Subcutaneous adipose tissue (tissue), 4 donors: ENCODE results near the gene SNX33. TPM values are rescaled to one million over a fixed set of nuclear protein-coding genes. Genes with fewer than 3 reads are reported as not detected.

Experiments
- CTCF ChIP-seq: fragments of 450-650 bp; IDR thresholded peaks from one replicate; pipeline ENCODE4 v1.5.1; 2016; ENCODE audit warnings: low read depth, mild to moderate bottlenecking, control low read depth, antibody characterized with exemption, moderate library complexity
- total RNA-seq, 4 donors: library from RNA; depleted of rRNA; stranded (reverse); fragments of >200 nt; gene quantifications; one replicate each; pipeline ENCODE4 v1.1.0, GENCODE V29; 2016

The SNX33 gene
- total RNA-seq, 4 donors from 2014 or later = 17.6 to 38.8 (median 28.9) TPM

GRCh38 chr15:75661100-75661755 is 13.5 kb downstream of the SNX33 start:
- TF ChIP-seq CTCF = no peak

DNA sequence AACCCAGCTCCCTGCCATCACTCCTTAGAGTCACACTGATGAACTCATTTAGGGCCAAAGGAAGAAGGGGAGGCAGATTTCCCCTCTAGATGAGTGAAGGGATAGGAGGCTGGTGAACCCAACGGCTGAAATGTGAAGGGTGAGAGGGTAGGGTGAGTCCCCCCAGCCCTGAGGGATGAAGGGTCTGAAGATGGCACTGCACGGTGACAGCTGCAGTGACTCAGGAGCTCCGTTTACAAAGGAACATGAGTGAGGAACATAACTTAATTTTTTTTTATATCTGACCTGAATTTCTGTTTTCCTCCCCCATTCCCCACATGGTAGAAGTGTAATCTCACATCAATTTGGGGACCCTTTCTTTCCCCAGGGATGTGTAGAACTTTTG is 14.0 kb downstream of the SNX33 start:
- no peak for TF ChIP-seq CTCF

- no peak for TF ChIP-seq CTCF
These were observed 15.3 kb downstream of the SNX33 start for GRCh38 chr15:75662823-75663519.

DNA sequence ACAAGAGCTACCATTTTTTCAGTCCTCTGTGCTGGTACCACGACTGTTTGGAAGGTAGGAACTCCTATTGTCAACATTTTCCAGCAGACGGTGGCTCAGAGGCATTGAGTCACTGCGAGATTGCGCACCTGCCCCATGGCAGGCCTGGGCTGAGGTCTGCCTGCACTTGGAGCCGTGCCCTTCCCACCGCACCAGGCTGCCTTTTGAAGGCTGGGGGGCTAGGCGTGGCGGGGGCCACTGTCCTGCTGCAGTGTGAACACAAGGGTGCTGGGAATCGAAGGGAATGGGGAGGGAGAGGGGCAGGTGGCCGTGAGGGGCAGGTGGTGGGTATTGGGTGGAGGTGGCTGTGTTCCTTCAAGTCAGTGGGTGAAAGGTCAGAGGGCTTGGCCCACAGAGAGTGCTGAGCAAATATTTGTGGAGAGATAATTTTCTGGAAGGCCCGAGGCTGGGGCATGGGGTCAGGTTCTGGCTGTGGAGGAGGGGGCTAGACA is 16.3 kb downstream of the SNX33 start:
- TF ChIP-seq CTCF = no peak

DNA sequence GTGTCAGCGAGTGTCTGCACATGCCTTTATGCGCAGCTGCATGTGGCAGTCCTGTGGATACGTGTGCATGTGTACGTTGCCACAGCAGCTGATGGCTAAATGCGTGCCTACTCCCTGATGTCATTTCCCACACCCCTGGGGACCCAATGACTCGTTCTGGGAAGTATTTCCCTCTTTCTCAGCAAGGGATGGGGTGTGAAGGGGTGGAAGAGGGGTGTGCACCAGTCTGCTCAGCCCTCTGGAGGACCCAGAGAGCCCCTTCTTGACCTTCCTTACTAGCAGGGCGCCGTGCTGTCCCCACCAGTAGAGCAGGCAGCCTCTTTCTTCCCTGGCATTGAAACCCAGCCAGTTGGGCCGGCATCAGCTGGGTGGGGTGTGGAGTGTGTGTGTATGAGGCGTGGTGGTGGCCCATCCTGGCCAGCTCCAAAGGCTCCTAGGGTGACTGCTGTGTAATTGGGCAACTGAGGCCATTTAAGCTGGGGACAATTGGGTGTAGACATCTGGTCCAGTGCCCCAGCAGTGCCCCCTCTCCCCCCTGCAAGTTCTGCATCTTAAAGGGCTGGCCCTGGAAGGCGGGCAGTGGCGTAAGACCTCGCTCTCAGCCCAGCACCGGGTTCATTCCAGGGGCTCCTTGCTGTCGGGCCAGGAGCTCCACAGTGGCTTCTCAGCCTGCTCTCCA is 19.2 kb downstream of the SNX33 start:
- TF ChIP-seq CTCF = no peak

GRCh38 chr15:75669191-75669878 is 21.6 kb downstream of the SNX33 start:
- no peak for TF ChIP-seq CTCF

DNA sequence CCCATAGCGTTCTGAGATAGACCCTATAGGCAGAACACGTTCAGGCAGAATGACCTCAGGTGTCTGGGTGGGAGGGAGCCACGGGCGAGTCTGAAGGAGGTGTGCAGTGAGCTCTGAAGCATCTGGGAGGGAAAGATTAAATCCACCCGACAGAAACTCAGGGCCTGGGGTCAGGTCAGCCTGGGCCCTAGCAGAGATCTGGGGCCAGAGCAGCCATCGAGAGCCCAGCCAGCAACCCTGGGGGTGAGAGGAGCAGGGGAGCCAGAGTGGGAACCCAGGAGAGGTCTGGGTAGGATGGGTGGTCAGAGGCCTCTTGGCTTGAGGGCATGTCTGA is 22.1 kb downstream of the SNX33 start:
- TF ChIP-seq CTCF = no peak
